B cell (primary cell): ENCODE measurements around the gene CASZ1.

Experiments
- CTCF ChIP-seq: fragments of 200-600 bp; IDR thresholded peaks from one replicate; pipeline ENCODE4 v1.8.0; 2022; ENCODE audit warnings: antibody characterized with exemption, mild to moderate bottlenecking
- EZH2 ChIP-seq: IDR thresholded peaks from 2 replicates; pipeline ENCODE4 v1.6.1; 2012; ENCODE audit warnings: borderline replicate concordance, low read depth, mild to moderate bottlenecking, moderate library complexity, low read length; ENCODE audit not compliant: insufficient read depth, poor library complexity, severe bottlenecking

GRCh38 chr1:10691075-10691739 is 105.2 kb downstream of the CASZ1 start:
- TF ChIP-seq CTCF (no peak), EZH2 (no peak)
